Caco-2 (cell line): ENCODE measurements around the gene ETV3L. TPM values are rescaled to one million over a fixed set of nuclear protein-coding genes. Genes with fewer than 3 reads are reported as not detected.
"Not testable (repeated sequence)": the region's sequence is repeated elsewhere in the genome, so short reads cannot be mapped to it uniquely, and the experiment has no call there.

Experiments used
- BruUV-seq: library from RNA; stranded (reverse); fragments of 400-500 nt; replicated peaks from 2 replicates; lab custom pipeline; 2021; lab: Mats Ljungman, UMichigan
- CTCF ChIA-PET: fragments of 300-600 bp; sonication (Branson Sonifier 250); formaldehyde crosslinking; loops from one replicate; lab custom pipeline; 2022; ENCODE audit warnings: antibody characterized with exemption; lab: Charles Lee
- POLR2A ChIA-PET: fragments of 300-600 bp; sonication (Branson Sonifier 250); formaldehyde crosslinking; loops from one replicate; lab custom pipeline; 2022; ENCODE audit warnings: antibody characterized with exemption; lab: Charles Lee
- DNase-seq, 2 experiments: peaks; one replicate each; pipeline versions ENCODE4 v3.0.0 to v3.0.0-alpha.2; 2020 to 2022
- H3K27me3 ChIP-seq: replicated peaks from 2 replicates; pipeline ENCODE4 v1.6.0; 2011; ENCODE audit warnings: low read length; ENCODE audit not compliant: control insufficient read depth, insufficient read depth
- H3K36me3 ChIP-seq: 2 replicates; pipeline ENCODE4 v1.5.1; 2011; ENCODE audit warnings: low read length; ENCODE audit not compliant: control insufficient read depth, insufficient read depth
- H3K4me1 ChIP-seq: fragments of 250-450 bp; sonication (Bioruptor Pico); 2 replicates; pipeline ENCODE4 v1.5.1; 2020; ENCODE audit warnings: mild to moderate bottlenecking
- H3K4me3 ChIP-seq: 2 replicates; pipeline ENCODE4 v1.5.1; 2011; ENCODE audit warnings: low read depth, mild to moderate bottlenecking, control low read depth, low read length
- H3K9me3 ChIP-seq: fragments of 250-450 bp; sonication (Bioruptor Pico); 2 replicates; pipeline ENCODE4 v1.5.1; 2020; ENCODE audit warnings: mild to moderate bottlenecking, moderate library complexity
- H3K27ac Mint-ChIP-seq: one replicate; pipeline ENCODE4 v1.8.0; 2022; ENCODE audit warnings: mixed read lengths; ENCODE audit not compliant: unreplicated experiment
- H3K27me3 Mint-ChIP-seq: one replicate; pipeline ENCODE4 v1.8.0; 2022; ENCODE audit warnings: mixed read lengths; ENCODE audit not compliant: insufficient read depth, unreplicated experiment
- H3K36me3 Mint-ChIP-seq: one replicate; pipeline ENCODE4 v1.8.0; 2022; ENCODE audit warnings: mild to moderate bottlenecking, mixed read lengths; ENCODE audit not compliant: insufficient read depth, unreplicated experiment
- H3K4me1 Mint-ChIP-seq: one replicate; pipeline ENCODE4 v1.8.0; 2022; ENCODE audit warnings: low read depth, mixed read lengths; ENCODE audit not compliant: unreplicated experiment
- H3K4me3 Mint-ChIP-seq: one replicate; pipeline ENCODE4 v1.8.0; 2022; ENCODE audit warnings: mild to moderate bottlenecking, moderate library complexity, mixed read lengths; ENCODE audit not compliant: unreplicated experiment
- H3K9me3 Mint-ChIP-seq: one replicate; pipeline ENCODE4 v1.8.0; 2022; ENCODE audit warnings: mixed read lengths; ENCODE audit not compliant: unreplicated experiment
- CTCF ChIP-seq, 2 experiments: fragments of 200-600 bp in 1 of 2; IDR thresholded peaks; 1 replicate in 1 of 2; 2 replicates in 1 of 2; pipeline versions ENCODE4 v1.5.1 to v1.8.0; 2011 to 2022; ENCODE audit warnings: antibody characterized with exemption in 1 of 2, control low read depth in 1 of 2, inconsistent platforms in 1 of 2, low read depth in 1 of 2, low read length in 1 of 2, mild to moderate bottlenecking in 1 of 2, moderate library complexity in 1 of 2; ENCODE audit not compliant: insufficient read depth in 1 of 2, severe bottlenecking in 1 of 2, unreplicated experiment in 1 of 2
- intact Hi-C: fragments of 100-400 bp; cut with micrococcal nuclease; formaldehyde crosslinking; loops from one replicate; pipeline ENCODE4 v1.10.0; 2022; ENCODE audit not compliant: unreplicated experiment
- total RNA-seq: library from RNA; stranded (reverse); gene quantifications from 2 replicates; pipeline ENCODE4 v1.2.3, GENCODE V29; 2022

The ETV3L gene
- total RNA-seq, 1 experiment from 2014 or later, result not detected

GRCh38 chr1:157073944-157074685, 25.5 kb downstream of the ETV3L start:
- peak; percentile 75 to 77 for DNase-seq
- intact Hi-C loops, result loop anchor here (10.0 kb wide), 2 partner anchors 79 to 149 kb away; partner anchors contain the start of gene LRRC71
- Histone ChIP-seq H3K27me3 (no peaks in the 10 kb centered on the region), H3K4me3 (peak overlapping the region; percentile 28), H3K4me1 (no peaks in the 10 kb centered on the region), H3K9me3 (no peaks in the 10 kb centered on the region), H3K36me3 (no peaks in the 10 kb centered on the region)
- H3K27me3 Mint-ChIP-seq, result no peaks in the 10 kb centered on the region
- H3K4me1 Mint-ChIP-seq, result peaks cover 8% of the 10 kb centered on the region
- H3K36me3 Mint-ChIP-seq, result no peaks in the 10 kb centered on the region
- peak; percentile 71 to 76 for TF ChIP-seq CTCF (IDR thresholded peaks at IDR 0.05; ENCODE audit: insufficient read depth in 1 of 2, low read depth in 1 of 2, low read length in 1 of 2, severe bottlenecking in 1 of 2, unreplicated experiment in 1 of 2)
- peak overlapping the region; percentile 63 for H3K4me3 Mint-ChIP-seq
- H3K9me3 Mint-ChIP-seq, result no peaks in the 10 kb centered on the region
- no TSS peak for BruUV-seq
- H3K27ac Mint-ChIP-seq, result no peak overlapping the region
- ChIA-PET CTCF (interaction anchor here (0.6 to 2.4 kb wide), 22 partner anchors 16 to 893 kb away, joined by 3 to 13 read pairs (median 4); partner anchors contain the start of gene ARHGEF11), POLR2A (no interaction called here)

- H3K27me3 ChIP-seq, result no peaks in the 10 kb centered on the region
- Mint-ChIP-seq H3K27me3 (peaks cover 4% of the 10 kb centered on the region), H3K36me3 (no peaks in the 10 kb centered on the region), H3K9me3 (no peaks in the 10 kb centered on the region), H3K4me3 (no peak overlapping the region), H3K27ac (no peak overlapping the region), H3K4me1 (peaks cover 8% of the 10 kb centered on the region)
- H3K36me3 ChIP-seq, result no peaks in the 10 kb centered on the region
- H3K9me3 ChIP-seq, result no peaks in the 10 kb centered on the region
- no TSS peak for BruUV-seq
- no peak overlapping the region for H3K4me3 ChIP-seq
- no peak for TF ChIP-seq CTCF (IDR thresholded peaks at IDR 0.05; ENCODE audit: insufficient read depth in 1 of 2, low read depth in 1 of 2, low read length in 1 of 2, severe bottlenecking in 1 of 2, unreplicated experiment in 1 of 2)
- ChIA-PET POLR2A (no interaction called here), CTCF (no interaction called here)
- intact Hi-C loops, result no loop called here
- no peak for DNase-seq
- no peaks in the 10 kb centered on the region for H3K4me1 ChIP-seq
Measured at GRCh38 chr1:157069601-157070000, 30.0 kb downstream of the ETV3L start.

- H3K4me1 ChIP-seq, H3K27me3 ChIP-seq, H3K36me3 ChIP-seq, H3K27ac Mint-ChIP-seq, H3K4me3 Mint-ChIP-seq, DNase-seq, CTCF ChIA-PET, H3K4me3 ChIP-seq, H3K36me3 Mint-ChIP-seq, POLR2A ChIA-PET, intact Hi-C loops, H3K27me3 Mint-ChIP-seq, H3K9me3 ChIP-seq, H3K4me1 Mint-ChIP-seq, BruUV-seq: not testable (repeated sequence)
- peaks cover 11% of the 10 kb centered on the region for H3K9me3 Mint-ChIP-seq
Measured at GRCh38 chr1:157059241-157059640, 40.4 kb downstream of the ETV3L start.
